H7 (cell line): ENCODE measurements around the gene SSR1. TPM values are rescaled to one million over a fixed set of nuclear protein-coding genes. Genes with fewer than 3 reads are reported as not detected.

ENCODE experiments used
- DNase-seq: peaks from one replicate; pipeline ENCODE4 v3.0.0; 2012
- H3K27me3 ChIP-seq: 2 replicates; pipeline ENCODE4 v1.6.0; 2011; ENCODE audit warnings: mild to moderate bottlenecking, low read length; ENCODE audit not compliant: control insufficient read depth, insufficient read depth
- H3K36me3 ChIP-seq: replicated peaks from 2 replicates; pipeline ENCODE4 v1.5.1; 2011; ENCODE audit warnings: low read length; ENCODE audit not compliant: control insufficient read depth, insufficient read depth
- H3K4me3 ChIP-seq: 2 replicates; pipeline ENCODE4 v1.5.1; 2011; ENCODE audit warnings: low read depth, mild to moderate bottlenecking, control low read depth, low read length, moderate library complexity; ENCODE audit not compliant: insufficient read depth
- total RNA-seq: library from RNA; depleted of rRNA; stranded (reverse); fragments of >200 nt; shearing (Covaris generic); gene quantifications from 2 replicates; pipeline ENCODE4 v1.2.3, GENCODE V29; 2014

The SSR1 gene
- total RNA-seq, 1 experiment from 2014 or later = 55.3 TPM

- peaks cover 16% of the 10 kb centered on the region for H3K36me3 ChIP-seq
- DNase-seq = no peak
- H3K27me3 ChIP-seq = no peaks in the 10 kb centered on the region
- no peak overlapping the region for H3K4me3 ChIP-seq
These were observed 1.8 kb downstream of the SSR1 start for GRCh38 chr6:7311176-7311575.

- H3K4me3 ChIP-seq = no peak overlapping the region
- H3K36me3 ChIP-seq = peaks cover 23% of the 10 kb centered on the region
- H3K27me3 ChIP-seq = no peaks in the 10 kb centered on the region
- DNase-seq = no peak
These were observed 3.9 kb downstream of the SSR1 start for GRCh38 chr6:7309050-7309449.

GRCh38 chr6:7307533-7307932 is 5.5 kb downstream of the SSR1 start:
- Histone ChIP-seq H3K36me3 (peaks cover 27% of the 10 kb centered on the region), H3K27me3 (no peaks in the 10 kb centered on the region), H3K4me3 (no peak overlapping the region)
- DNase-seq = no peak

- no peak for DNase-seq
- H3K27me3 ChIP-seq = no peaks in the 10 kb centered on the region
- no peak overlapping the region for H3K4me3 ChIP-seq
- H3K36me3 ChIP-seq = peaks cover 30% of the 10 kb centered on the region
These were observed 8.2 kb downstream of the SSR1 start for GRCh38 chr6:7304821-7305220.

- DNase-seq = no peak
- Histone ChIP-seq H3K36me3 (peaks cover 23% of the 10 kb centered on the region), H3K27me3 (no peaks in the 10 kb centered on the region), H3K4me3 (no peak overlapping the region)
These were observed 11.3 kb downstream of the SSR1 start for GRCh38 chr6:7301702-7302101.

- no peak for DNase-seq
- H3K27me3 ChIP-seq = no peaks in the 10 kb centered on the region
- H3K36me3 ChIP-seq = peaks cover 23% of the 10 kb centered on the region
- no peak overlapping the region for H3K4me3 ChIP-seq
These were observed 12.1 kb downstream of the SSR1 start for GRCh38 chr6:7300926-7301325.

- no peak for DNase-seq
- Histone ChIP-seq H3K36me3 (peaks cover 13% of the 10 kb centered on the region), H3K27me3 (no peaks in the 10 kb centered on the region), H3K4me3 (no peak overlapping the region)
These were observed 14.9 kb downstream of the SSR1 start for GRCh38 chr6:7298113-7298512.

GRCh38 chr6:7296602-7297001 is 16.4 kb downstream of the SSR1 start:
- H3K36me3 ChIP-seq = peaks cover 18% of the 10 kb centered on the region

GRCh38 chr6:7295916-7296315 is 17.1 kb downstream of the SSR1 start:
- Histone ChIP-seq H3K4me3 (no peak overlapping the region), H3K27me3 (no peaks in the 10 kb centered on the region), H3K36me3 (peaks cover 15% of the 10 kb centered on the region)
- no peak for DNase-seq

More at GRCh38 chr6:7296602-7297001, 16.4 kb downstream of the SSR1 start:
- H3K4me3 ChIP-seq = no peak overlapping the region
- DNase-seq = no peak
- no peaks in the 10 kb centered on the region for H3K27me3 ChIP-seq

GRCh38 chr6:7292596-7293255 is 20.3 kb downstream of the SSR1 start:
- peaks cover 15% of the 10 kb centered on the region for H3K36me3 ChIP-seq
- no peak for DNase-seq
- no peak overlapping the region for H3K4me3 ChIP-seq
- no peaks in the 10 kb centered on the region for H3K27me3 ChIP-seq

- peaks cover 11% of the 10 kb centered on the region for H3K36me3 ChIP-seq
- no peak overlapping the region for H3K4me3 ChIP-seq
- H3K27me3 ChIP-seq = no peaks in the 10 kb centered on the region
- no peak for DNase-seq
These were observed 22.9 kb downstream of the SSR1 start for GRCh38 chr6:7290079-7290478.

- no peaks in the 10 kb centered on the region for H3K27me3 ChIP-seq
- peaks cover 6% of the 10 kb centered on the region; the same call in 1 of the 2 replicates for H3K36me3 ChIP-seq
- DNase-seq = no peak
- H3K4me3 ChIP-seq = no peak overlapping the region
These were observed 27.6 kb downstream of the SSR1 start for GRCh38 chr6:7285416-7285815.

GRCh38 chr6:7283676-7284075 is 29.3 kb downstream of the SSR1 start:
- Histone ChIP-seq H3K4me3 (no peak overlapping the region), H3K36me3 (no peaks in the 10 kb centered on the region; the same call in 1 of the 2 replicates), H3K27me3 (no peaks in the 10 kb centered on the region)
- no peak for DNase-seq

GRCh38 chr6:7282097-7282906 is 30.7 kb downstream of the SSR1 start:
- Histone ChIP-seq H3K27me3 (no peaks in the 10 kb centered on the region), H3K4me3 (no peak overlapping the region), H3K36me3 (no peaks in the 10 kb centered on the region; the same call in 1 of the 2 replicates)
- DNase-seq = no peak

GRCh38 chr6:7276199-7276524 is 36.8 kb downstream of the SSR1 start:
- Histone ChIP-seq H3K36me3 (no peaks in the 10 kb centered on the region), H3K27me3 (no peaks in the 10 kb centered on the region), H3K4me3 (no peak overlapping the region)
- DNase-seq = no peak
